ENCODE results near the gene RANBP1. TPM values are rescaled to one million over a fixed set of nuclear protein-coding genes. Genes with fewer than 3 reads are reported as not detected.
A peak's percentile ranks its signal among the peaks of the same experiment; 100 is the strongest.

RANBP1 gene
- total and polyA plus RNA-seq, 9 of the 15 experiments (the other 6 are each of a cell fraction or from before 2014, with no cell fraction given): 162 to 2,891 (median 1,289) TPM

DNA sequence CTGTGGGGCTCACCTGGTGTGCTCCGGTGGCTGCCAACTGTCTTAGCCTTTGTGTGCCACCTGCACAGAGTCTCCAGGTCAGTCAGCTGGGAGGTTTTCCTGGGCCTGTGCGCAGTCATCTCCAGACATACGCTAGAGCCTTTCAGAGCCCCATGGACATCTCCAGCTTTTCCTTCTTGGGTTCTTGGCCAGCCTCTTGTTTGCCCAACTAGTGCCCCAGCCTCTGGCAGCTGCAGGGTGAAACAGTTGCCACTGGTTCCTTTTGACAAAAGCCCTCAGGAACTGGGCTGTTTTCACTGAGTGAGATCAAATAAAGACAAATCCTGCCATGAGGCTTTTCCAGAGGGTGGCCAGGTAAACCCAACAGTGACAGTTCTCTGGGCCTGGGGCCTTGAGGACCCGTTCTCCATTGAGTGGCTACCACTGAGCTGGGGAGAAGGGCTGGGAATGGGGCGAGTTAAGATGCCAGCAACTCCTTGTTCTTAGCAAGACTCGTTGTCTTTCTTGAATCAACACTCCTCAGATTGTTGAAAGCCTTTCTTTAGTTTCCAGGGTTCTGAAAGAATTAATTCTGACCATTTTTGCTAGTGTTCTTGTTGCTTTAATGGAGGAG, 16.7 kb upstream of the RANBP1 start (continued):
- TF ChIP-seq, protein P1, sequence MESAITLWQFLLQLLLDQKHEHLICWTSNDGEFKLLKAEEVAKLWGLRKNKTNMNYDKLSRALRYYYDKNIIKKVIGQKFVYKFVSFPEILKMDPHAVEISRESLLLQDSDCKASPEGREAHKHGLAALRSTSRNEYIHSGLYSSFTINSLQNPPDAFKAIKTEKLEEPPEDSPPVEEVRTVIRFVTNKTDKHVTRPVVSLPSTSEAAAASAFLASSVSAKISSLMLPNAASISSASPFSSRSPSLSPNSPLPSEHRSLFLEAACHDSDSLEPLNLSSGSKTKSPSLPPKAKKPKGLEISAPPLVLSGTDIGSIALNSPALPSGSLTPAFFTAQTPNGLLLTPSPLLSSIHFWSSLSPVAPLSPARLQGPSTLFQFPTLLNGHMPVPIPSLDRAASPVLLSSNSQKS (CRISPR knock-in tag; IDR thresholded peaks at IDR 0.05): no peak
- TF ChIP-seq CTBP1 (IDR thresholded peaks at IDR 0.05; ENCODE audit: borderline replicate concordance): no peak
- TF ChIP-seq SIRT6 (IDR thresholded peaks at IDR 0.05; ENCODE audit: low read depth, low read length): no peak
- TF ChIP-seq, protein P2, sequence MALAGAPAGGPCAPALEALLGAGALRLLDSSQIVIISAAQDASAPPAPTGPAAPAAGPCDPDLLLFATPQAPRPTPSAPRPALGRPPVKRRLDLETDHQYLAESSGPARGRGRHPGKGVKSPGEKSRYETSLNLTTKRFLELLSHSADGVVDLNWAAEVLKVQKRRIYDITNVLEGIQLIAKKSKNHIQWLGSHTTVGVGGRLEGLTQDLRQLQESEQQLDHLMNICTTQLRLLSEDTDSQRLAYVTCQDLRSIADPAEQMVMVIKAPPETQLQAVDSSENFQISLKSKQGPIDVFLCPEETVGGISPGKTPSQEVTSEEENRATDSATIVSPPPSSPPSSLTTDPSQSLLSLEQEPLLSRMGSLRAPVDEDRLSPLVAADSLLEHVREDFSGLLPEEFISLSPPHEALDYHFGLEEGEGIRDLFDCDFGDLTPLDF (CRISPR knock-in tag; IDR thresholded peaks at IDR 0.05): peak; percentile 43; the same call in 1 of the 2 replicates
- TF ChIP-seq NR2C1 (IDR thresholded peaks at IDR 0.05): no peak
- TF ChIP-seq NR2C1 (tag; IDR thresholded peaks at IDR 0.05): no peak
- TF ChIP-seq RUNX1 (IDR thresholded peaks at IDR 0.05; ENCODE audit: low read depth): no peak
- TF ChIP-seq ZC3H11A (IDR thresholded peaks at IDR 0.05; ENCODE audit: low read depth, low read length): no peak
- no peak for TF ChIP-seq BRCA1 (IDR thresholded peaks at IDR 0.05)
- peak; percentile 62 for TF ChIP-seq BRCA1 (CRISPR knock-in tag; IDR thresholded peaks at IDR 0.05)
- TF ChIP-seq XRCC4 (IDR thresholded peaks at IDR 0.05; ENCODE audit: extremely low read depth, insufficient read depth, insufficient read length): no peak
- TF ChIP-seq, protein P3, sequence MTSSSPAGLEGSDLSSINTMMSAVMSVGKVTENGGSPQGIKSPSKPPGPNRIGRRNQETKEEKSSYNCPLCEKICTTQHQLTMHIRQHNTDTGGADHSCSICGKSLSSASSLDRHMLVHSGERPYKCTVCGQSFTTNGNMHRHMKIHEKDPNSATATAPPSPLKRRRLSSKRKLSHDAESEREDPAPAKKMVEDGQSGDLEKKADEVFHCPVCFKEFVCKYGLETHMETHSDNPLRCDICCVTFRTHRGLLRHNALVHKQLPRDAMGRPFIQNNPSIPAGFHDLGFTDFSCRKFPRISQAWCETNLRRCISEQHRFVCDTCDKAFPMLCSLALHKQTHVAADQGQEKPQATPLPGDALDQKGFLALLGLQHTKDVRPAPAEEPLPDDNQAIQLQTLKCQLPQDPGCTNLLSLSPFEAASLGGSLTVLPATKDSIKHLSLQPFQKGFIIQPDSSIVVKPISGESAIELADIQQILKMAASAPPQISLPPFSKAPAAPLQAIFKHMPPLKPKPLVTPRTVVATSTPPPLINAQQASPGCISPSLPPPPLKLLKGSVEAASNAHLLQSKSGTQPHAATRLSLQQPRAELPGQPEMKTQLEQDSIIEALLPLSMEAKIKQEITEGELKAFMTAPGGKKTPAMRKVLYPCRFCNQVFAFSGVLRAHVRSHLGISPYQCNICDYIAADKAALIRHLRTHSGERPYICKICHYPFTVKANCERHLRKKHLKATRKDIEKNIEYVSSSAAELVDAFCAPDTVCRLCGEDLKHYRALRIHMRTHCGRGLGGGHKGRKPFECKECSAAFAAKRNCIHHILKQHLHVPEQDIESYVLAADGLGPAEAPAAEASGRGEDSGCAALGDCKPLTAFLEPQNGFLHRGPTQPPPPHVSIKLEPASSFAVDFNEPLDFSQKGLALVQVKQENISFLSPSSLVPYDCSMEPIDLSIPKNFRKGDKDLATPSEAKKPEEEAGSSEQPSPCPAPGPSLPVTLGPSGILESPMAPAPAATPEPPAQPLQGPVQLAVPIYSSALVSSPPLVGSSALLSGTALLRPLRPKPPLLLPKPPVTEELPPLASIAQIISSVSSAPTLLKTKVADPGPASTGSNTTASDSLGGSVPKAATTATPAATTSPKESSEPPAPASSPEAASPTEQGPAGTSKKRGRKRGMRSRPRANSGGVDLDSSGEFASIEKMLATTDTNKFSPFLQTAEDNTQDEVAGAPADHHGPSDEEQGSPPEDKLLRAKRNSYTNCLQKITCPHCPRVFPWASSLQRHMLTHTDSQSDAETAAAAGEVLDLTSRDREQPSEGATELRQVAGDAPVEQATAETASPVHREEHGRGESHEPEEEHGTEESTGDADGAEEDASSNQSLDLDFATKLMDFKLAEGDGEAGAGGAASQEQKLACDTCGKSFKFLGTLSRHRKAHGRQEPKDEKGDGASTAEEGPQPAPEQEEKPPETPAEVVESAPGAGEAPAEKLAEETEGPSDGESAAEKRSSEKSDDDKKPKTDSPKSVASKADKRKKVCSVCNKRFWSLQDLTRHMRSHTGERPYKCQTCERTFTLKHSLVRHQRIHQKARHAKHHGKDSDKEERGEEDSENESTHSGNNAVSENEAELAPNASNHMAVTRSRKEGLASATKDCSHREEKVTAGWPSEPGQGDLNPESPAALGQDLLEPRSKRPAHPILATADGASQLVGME (CRISPR knock-in tag; IDR thresholded peaks at IDR 0.05): no peak
- TF ChIP-seq, protein P4, sequence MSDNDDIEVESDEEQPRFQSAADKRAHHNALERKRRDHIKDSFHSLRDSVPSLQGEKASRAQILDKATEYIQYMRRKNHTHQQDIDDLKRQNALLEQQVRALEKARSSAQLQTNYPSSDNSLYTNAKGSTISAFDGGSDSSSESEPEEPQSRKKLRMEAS (CRISPR knock-in tag; IDR thresholded peaks at IDR 0.05): peak; percentile 59
- TF ChIP-seq PCBP2 (IDR thresholded peaks at IDR 0.05; ENCODE audit: low read depth, low read length, poor library complexity, severe bottlenecking): no peak
- no peak for TF ChIP-seq ZNF354B (CRISPR knock-in tag; IDR thresholded peaks at IDR 0.05)
- no peak for TF ChIP-seq RFX1 (IDR thresholded peaks at IDR 0.05)
- TF ChIP-seq, protein P5, sequence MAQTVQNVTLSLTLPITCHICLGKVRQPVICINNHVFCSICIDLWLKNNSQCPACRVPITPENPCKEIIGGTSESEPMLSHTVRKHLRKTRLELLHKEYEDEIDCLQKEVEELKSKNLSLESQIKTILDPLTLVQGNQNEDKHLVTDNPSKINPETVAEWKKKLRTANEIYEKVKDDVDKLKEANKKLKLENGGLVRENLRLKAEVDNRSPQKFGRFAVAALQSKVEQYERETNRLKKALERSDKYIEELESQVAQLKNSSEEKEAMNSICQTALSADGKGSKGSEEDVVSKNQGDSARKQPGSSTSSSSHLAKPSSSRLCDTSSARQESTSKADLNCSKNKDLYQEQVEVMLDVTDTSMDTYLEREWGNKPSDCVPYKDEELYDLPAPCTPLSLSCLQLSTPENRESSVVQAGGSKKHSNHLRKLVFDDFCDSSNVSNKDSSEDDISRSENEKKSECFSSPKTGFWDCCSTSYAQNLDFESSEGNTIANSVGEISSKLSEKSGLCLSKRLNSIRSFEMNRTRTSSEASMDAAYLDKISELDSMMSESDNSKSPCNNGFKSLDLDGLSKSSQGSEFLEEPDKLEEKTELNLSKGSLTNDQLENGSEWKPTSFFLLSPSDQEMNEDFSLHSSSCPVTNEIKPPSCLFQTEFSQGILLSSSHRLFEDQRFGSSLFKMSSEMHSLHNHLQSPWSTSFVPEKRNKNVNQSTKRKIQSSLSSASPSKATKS (CRISPR knock-in tag; IDR thresholded peaks at IDR 0.05): no peak
- TF ChIP-seq IRF2 (CRISPR knock-in tag; IDR thresholded peaks at IDR 0.05): peak; percentile 88; the same call in 1 of the 2 replicates
- TF ChIP-seq NCOA4 (IDR thresholded peaks at IDR 0.05; ENCODE audit: partially characterized antibody): no peak
- no peak for TF ChIP-seq ZNF445 (CRISPR knock-in tag; IDR thresholded peaks at IDR 0.05; ENCODE audit: low read depth)

Data from K562 (cell line).